Thymus (tissue), 14 donors: ENCODE measurements around the gene NUBP1. TPM values are rescaled to one million over a fixed set of nuclear protein-coding genes. Genes with fewer than 3 reads are reported as not detected.
A peak's percentile ranks its signal among the peaks of the same experiment; 100 is the strongest.

ENCODE experiments used
- DNase-seq, 9 donors: peaks; one replicate each; pipeline ENCODE4 v3.0.0-alpha.2; 2013; ENCODE audit warnings: low spot score in 9 of 9, low read depth in 6 of 9, missing footprints in 1 of 9
- H3K27ac ChIP-seq, 2 donors: one replicate each; pipeline ENCODE4 v1.5.1; 2013; ENCODE audit warnings: control low read depth in 1 of 2, low read depth in 1 of 2, low read length in 1 of 2, mild to moderate bottlenecking in 1 of 2, moderate library complexity in 1 of 2
- H3K27me3 ChIP-seq, 2 donors: one replicate each; pipeline ENCODE4 v1.5.1; 2013; ENCODE audit warnings: low read length in 1 of 2; ENCODE audit not compliant: control insufficient read depth in 2 of 2, insufficient read depth in 1 of 2
- H3K36me3 ChIP-seq, 2 donors: one replicate each; pipeline ENCODE4 v1.5.1; 2013; ENCODE audit warnings: low read length in 1 of 2, mild to moderate bottlenecking in 1 of 2, moderate library complexity in 1 of 2; ENCODE audit not compliant: control insufficient read depth in 2 of 2, insufficient read depth in 2 of 2
- H3K4me1 ChIP-seq, 2 donors: one replicate each; pipeline ENCODE4 v1.5.1; 2013; ENCODE audit warnings: low read length in 2 of 2; ENCODE audit not compliant: control insufficient read depth in 2 of 2, insufficient read depth in 2 of 2
- H3K4me3 ChIP-seq, 2 donors: one replicate each; pipeline ENCODE4 v1.5.1; 2013; ENCODE audit warnings: low read length in 2 of 2, control low read depth in 1 of 2, mild to moderate bottlenecking in 1 of 2
- H3K9me3 ChIP-seq, 2 donors: one replicate each; pipeline ENCODE4 v1.5.1; 2013; ENCODE audit warnings: low read length in 1 of 2, mild to moderate bottlenecking in 1 of 2; ENCODE audit not compliant: control insufficient read depth in 2 of 2, insufficient read depth in 1 of 2
- WGBS: extraction: QIAGEN DNeasy Blood & Tissue Kit; methylation state at CpG from one replicate; pipeline ENCODE4 v1.1.7; 2013; 5-methylcytosine and 5-hydroxymethylcytosine counted together
- long read RNA-seq, 10 donors: transcript quantifications; one replicate each; lab custom pipeline, GENCODE V29; 2026
- polyA plus RNA-seq: library from polyadenylated mRNA; stranded (reverse); fragments of 200-250 nt; gene quantifications from one replicate; pipeline ENCODE4 v1.2.3, GENCODE V29; 2013
- total RNA-seq: library from RNA; stranded (reverse); fragments of 120-200 nt; gene quantifications from one replicate; pipeline ENCODE4 v1.2.4, GENCODE V29; 2013
- donor health status: healthy.

Gene NUBP1
- total RNA-seq (28.0 TPM), polyA plus RNA-seq (39.7 TPM)
- long read RNA-seq, donor 1 = 0 reads
- long read RNA-seq, donor 2 = 0 reads
- long read RNA-seq, donor 3, transcript NUBP1-201 (11 exons, 1,228 nt) = major isoform, 8 of 9 reads
- long read RNA-seq, donor 3, partial matches to known transcripts = 0 of 9 reads
- long read RNA-seq, donor 3, other reads (novel, unspliced or antisense) = 0 of 9 reads
- long read RNA-seq, donor 4, partial matches to known transcripts = 0 of 4 reads
- long read RNA-seq, donor 4, other reads (novel, unspliced or antisense) = 0 of 4 reads
- long read RNA-seq, donor 5, transcript NUBP1-201 (11 exons, 1,228 nt) = major isoform, 6 of 6 reads
- long read RNA-seq, donor 5, partial matches to known transcripts = 0 of 6 reads
- long read RNA-seq, donor 5, other reads (novel, unspliced or antisense) = 0 of 6 reads
- long read RNA-seq, donor 6, transcript NUBP1-201 (11 exons, 1,228 nt) = major isoform, 10 of 10 reads
- long read RNA-seq, donor 6, partial matches to known transcripts = 0 of 10 reads
- long read RNA-seq, donor 6, other reads (novel, unspliced or antisense) = 0 of 10 reads
- long read RNA-seq, donor 7, transcript NUBP1-201 (11 exons, 1,228 nt) = major isoform, 5 of 6 reads
- long read RNA-seq, donor 7, partial matches to known transcripts = 0 of 6 reads
- long read RNA-seq, donor 7, other reads (novel, unspliced or antisense) = 0 of 6 reads
- long read RNA-seq, donor 8, partial matches to known transcripts = 0 of 1 reads
- long read RNA-seq, donor 8, other reads (novel, unspliced or antisense) = 0 of 1 reads
- long read RNA-seq, donor 9 = 0 reads
- long read RNA-seq, donor 10, transcript NUBP1-201 (11 exons, 1,228 nt) = major isoform, 5 of 5 reads
- long read RNA-seq, donor 10, partial matches to known transcripts = 0 of 5 reads
- long read RNA-seq, donor 10, other reads (novel, unspliced or antisense) = 0 of 5 reads

DNA sequence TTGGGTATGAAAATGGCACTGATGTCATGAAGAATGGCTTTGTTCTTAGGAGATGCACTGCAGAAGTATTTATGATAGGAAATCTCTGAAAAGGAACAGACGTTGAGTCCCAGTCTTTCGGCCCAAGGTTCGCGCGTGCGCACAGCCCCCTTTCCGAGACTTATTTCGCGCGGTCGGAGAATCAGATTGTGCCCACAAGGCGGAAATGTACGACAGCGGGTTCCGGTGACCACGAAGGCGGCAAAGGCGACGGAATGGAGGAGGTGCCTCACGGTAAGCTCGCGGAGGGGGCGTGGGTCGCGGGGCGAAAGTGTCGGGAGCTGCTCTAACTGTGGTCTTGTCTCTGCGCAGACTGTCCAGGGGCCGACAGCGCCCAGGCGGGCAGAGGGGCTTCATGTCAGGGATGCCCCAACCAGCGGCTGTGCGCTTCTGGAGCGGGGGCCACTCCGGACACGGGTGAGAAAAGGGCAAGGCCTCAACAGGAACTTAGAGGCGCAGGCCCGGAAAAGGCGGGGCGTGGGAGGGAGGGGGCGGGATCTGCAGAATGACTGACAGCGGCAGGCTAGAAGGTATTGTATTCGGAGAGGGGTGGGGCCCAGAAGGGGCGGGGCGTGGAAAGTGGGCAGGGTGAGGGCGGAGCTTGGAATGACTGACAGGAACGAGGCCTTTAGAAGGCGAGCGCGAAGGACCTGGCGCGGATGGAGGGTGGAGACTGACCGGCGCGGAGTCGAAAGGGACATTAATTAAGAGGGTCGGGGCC, at the start of gene NUBP1:
NUBP1 (plus strand) TSS at position 233 of the 760 bp plus-strand sequence; CDS start at position 255, 22 bp downstream.
- H3K4me1 ChIP-seq = peaks cover 7 to 12% of the 10 kb centered on the region in 2 donors
- under 1% methylated on average over 57 of the region's 57 CpGs for WGBS
- peak; percentile 95 to 99 (median 99) for DNase-seq
- no peaks in the 10 kb centered on the region for H3K27me3 ChIP-seq
- H3K9me3 ChIP-seq = no peaks in the 10 kb centered on the region
- peak within 1 kb of the TSS; percentile 71 to 73 for H3K4me3 ChIP-seq
- H3K27ac ChIP-seq = peak within 1 kb of the TSS; percentile 96 to 99
- H3K36me3 ChIP-seq = peaks cover 15% of the 10 kb centered on the region in 2 donors

DNA sequence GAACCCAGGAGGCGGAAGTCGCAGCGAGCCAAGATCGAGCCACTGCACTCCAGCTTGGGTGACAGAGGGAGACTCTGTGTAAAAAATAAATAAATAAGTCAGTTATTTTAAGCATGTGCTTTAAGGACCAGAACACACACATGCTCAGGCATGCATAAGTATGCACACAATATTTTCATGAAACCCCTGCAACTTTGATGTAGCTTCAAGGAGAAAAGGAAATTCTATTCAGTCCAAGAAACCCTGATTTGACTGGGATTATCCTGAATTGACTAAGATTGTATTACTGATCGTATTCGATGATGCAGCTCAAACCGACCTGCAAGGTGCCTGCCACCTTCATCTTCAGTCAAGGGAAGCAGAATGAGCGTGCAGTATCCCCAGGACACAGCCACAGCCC, 49.8 kb upstream of the NUBP1 start:
- H3K9me3 ChIP-seq = no peaks in the 10 kb centered on the region
- no peaks in the 10 kb centered on the region for H3K27me3 ChIP-seq
- DNase-seq = no peak
- H3K36me3 ChIP-seq = no peaks in the 10 kb centered on the region
- H3K4me3 ChIP-seq = no peak overlapping the region
- no peak overlapping the region for H3K27ac ChIP-seq
- 97% methylated on average over 8 of the region's 8 CpGs for WGBS
- no peaks in the 10 kb centered on the region for H3K4me1 ChIP-seq

DNA sequence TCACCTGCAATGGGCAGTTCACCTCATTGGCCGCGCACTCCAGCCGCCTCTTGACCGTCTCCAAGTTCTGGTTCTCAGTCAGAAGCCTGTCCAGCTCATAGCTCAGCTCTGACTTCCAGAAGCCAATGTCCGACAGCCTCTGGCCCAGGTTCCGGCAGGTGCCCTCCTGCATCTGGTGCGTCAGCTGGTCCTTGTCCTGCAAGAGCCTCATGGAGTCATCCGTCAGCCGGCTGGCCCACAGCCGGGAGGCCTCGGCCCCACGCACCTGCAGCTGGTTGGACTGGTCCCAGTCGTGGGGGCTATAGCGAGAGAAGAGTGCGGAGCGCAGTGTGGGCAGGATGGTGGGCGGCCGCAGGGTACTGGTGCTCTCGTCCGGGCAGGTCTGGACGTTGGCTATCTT, 49.3 kb upstream of the NUBP1 start:
- no peak for DNase-seq

DNA sequence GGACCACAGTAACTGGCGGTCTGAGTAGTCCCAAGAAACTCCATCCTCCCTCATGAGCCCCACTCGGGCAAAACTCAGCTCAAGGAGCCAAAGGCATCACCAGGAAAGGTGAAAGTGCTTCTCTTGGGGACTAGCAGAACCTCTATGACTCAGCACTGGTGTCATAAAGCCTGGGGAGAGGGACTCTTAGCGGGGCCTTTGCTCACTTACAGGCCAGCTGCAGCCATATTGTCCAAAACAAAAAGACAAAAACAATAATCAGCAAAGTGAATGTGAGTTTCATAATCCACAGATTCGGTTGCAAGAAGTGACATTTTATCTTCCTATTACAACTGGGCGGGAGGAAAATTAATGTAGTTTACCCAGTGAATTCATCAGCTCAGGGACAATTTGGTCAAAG, 48.8 kb upstream of the NUBP1 start, which contains the start of gene TEKT5:
TEKT5 (minus strand) TSS at position 101 of the 400 bp plus-strand sequence; CDS start at position 44, 57 bp downstream.
- Histone ChIP-seq H3K9me3 (no peaks in the 10 kb centered on the region), H3K4me1 (no peaks in the 10 kb centered on the region), H3K27ac (no peak within 1 kb of the TSS), H3K36me3 (no peaks in the 10 kb centered on the region), H3K4me3 (no peak within 1 kb of the TSS), H3K27me3 (no peaks in the 10 kb centered on the region)
- WGBS = 90% methylated on average over 5 of the region's 5 CpGs
- no peak for DNase-seq

More for the DNA sequence above, 49.3 kb upstream of the NUBP1 start:
- no peaks in the 10 kb centered on the region for H3K9me3 ChIP-seq
- H3K36me3 ChIP-seq = no peaks in the 10 kb centered on the region
- WGBS = 96% methylated on average over 21 of the region's 21 CpGs
- H3K4me1 ChIP-seq = no peaks in the 10 kb centered on the region
- no peak overlapping the region for H3K4me3 ChIP-seq
- no peak overlapping the region for H3K27ac ChIP-seq
- no peaks in the 10 kb centered on the region for H3K27me3 ChIP-seq

DNA sequence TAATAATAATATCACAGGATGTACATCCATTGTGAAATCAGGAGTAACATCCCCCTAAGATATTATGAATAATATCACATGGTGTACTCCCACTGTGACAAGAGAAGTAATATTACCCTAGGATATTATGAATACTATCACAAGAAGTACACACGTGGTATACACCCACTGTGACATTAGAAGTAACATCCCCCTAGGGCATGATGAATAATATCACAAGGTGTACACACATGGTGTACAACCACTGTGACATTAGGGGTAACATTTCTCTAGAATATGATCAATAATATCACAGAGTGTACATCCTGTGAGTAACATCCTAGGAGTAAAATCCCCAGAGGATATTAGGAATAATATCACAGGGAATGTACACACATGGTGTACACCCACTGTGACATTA, 43.9 kb upstream of the NUBP1 start:
- Histone ChIP-seq H3K27ac (no peak overlapping the region), H3K4me3 (no peak overlapping the region), H3K36me3 (no peaks in the 10 kb centered on the region), H3K27me3 (no peaks in the 10 kb centered on the region), H3K9me3 (no peaks in the 10 kb centered on the region), H3K4me1 (no peaks in the 10 kb centered on the region)
- peak in 1 of 9 donors; percentile 32 for DNase-seq
- WGBS = 91% methylated on average over 1 of the region's 1 CpG

DNA sequence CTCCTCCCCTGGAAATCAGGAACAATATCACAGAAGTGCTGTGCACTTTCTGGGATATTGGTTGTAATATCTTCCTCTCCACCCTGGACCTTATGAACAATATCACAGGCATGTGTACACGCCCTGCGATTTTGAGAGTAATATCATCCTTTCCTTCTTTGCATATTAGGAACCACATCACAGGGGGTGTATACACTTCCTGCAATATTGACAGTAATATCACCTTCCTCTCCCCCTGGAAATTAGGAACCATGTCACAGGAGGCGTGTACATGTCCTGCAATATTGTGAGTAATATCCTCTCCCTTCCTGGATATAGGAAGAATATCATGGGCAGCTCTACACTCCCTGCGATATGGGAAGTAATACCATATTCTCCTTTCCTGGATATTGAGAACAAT, 34.7 kb upstream of the NUBP1 start:
- Histone ChIP-seq H3K27me3 (no peaks in the 10 kb centered on the region), H3K4me3 (no peak overlapping the region), H3K9me3 (no peaks in the 10 kb centered on the region), H3K4me1 (no peaks in the 10 kb centered on the region), H3K27ac (no peak overlapping the region), H3K36me3 (no peaks in the 10 kb centered on the region)
- 86% methylated on average over 4 of the region's 4 CpGs for WGBS
- no peak for DNase-seq

DNA sequence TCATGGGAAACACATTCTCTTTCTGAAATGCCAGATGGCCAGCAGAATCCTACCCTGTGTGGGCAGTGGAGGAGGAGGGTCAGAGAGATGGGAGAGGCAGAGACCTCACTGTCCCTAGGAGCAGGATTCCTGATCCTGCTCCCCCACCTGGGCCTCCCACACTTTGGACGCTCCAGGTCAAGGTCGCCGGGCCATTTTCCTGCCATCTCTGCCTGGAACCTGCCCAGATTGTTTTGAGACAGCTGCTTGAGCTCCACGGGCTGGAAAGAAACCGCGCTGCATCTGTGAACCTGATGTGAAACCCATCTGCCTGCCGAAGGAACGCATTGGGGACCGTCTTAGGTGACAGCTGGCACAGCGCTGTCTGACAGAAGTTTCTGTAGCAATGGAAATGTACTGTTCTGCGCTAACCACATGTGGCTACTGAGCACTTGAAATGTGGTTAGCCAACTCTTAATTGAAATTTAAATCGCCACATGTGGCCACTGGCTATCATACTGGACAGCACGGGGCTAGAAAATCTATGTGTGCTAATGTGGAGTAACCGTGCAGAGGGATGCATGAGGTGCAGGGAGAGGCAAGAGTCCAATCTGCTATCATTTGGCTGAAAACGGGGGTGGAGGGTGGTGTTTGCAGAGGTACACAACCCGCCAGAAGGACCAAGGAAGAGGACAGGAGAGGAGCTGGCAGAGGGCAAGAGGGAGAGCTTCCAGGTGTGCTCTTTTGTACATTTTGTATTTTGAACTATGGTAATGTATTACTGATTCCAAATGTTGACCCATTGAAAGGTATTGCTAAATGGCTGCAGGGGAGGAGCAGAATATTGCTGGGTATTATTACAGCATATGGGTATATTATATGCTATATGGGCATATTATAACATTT, 15.4 kb upstream of the NUBP1 start:
- WGBS = 87% methylated on average over 16 of the region's 16 CpGs
- Histone ChIP-seq H3K27me3 (no peaks in the 10 kb centered on the region), H3K27ac (no peak overlapping the region), H3K36me3 (no peaks in the 10 kb centered on the region), H3K4me3 (no peak overlapping the region), H3K9me3 (no peaks in the 10 kb centered on the region), H3K4me1 (no peaks in the 10 kb centered on the region)
- no peak for DNase-seq
